GM19239 (cell line): Measurements from ENCODE around the gene AKR1C2.
"Not testable (repeated sequence)": the region's sequence is repeated elsewhere in the genome, so short reads cannot be mapped to it uniquely, and the experiment has no call there.

Experiments used
- DNase-seq: peaks from one replicate; pipeline ENCODE4 v3.0.0; 2011; ENCODE audit warnings: low spot score; ENCODE audit not compliant: insufficient read length
- FAIRE-seq: peaks from 2 replicates; lab custom pipeline; 2011; peaks lifted over from hg19 to GRCh38; lab: Jason Lieb, UNC

AKR1C2 gene

GRCh38 chr10:5003127-5004029 is at the start of gene AKR1C2:
Gene AKR1C2 (minus strand): TSS chr10:5003857. CDS start chr10:5003835, 22 bp downstream.
- DNase-seq, FAIRE-seq: not testable (repeated sequence)

DNA sequence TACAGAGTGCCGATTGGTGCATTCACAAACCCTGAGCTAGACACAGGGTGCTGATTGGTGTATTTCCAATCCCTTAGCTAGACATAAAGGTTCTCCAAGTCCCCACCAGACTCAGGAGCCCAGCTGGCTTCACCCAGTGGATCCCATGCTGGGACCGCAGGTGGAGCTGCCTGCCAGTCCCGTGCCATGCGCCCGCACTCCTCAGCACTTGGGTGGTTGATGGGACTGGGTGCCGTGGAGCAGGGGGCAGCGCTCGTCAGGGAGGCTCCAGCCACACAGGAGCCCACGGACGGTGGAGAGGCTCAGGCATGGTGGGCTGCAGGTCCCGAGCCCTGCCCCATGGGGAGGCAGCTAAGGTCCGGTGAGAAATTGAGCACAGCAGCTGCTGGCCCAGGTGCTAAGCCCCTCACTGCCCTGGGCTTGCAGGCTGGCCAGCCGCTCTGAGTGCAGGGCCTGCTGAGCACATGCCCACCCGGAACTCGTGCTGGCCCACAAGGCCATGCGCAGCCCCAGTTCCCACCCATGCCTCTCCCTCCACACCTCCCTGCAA is 49.4 kb upstream of the AKR1C2 start:
- FAIRE-seq, DNase-seq: not testable (repeated sequence)

DNA sequence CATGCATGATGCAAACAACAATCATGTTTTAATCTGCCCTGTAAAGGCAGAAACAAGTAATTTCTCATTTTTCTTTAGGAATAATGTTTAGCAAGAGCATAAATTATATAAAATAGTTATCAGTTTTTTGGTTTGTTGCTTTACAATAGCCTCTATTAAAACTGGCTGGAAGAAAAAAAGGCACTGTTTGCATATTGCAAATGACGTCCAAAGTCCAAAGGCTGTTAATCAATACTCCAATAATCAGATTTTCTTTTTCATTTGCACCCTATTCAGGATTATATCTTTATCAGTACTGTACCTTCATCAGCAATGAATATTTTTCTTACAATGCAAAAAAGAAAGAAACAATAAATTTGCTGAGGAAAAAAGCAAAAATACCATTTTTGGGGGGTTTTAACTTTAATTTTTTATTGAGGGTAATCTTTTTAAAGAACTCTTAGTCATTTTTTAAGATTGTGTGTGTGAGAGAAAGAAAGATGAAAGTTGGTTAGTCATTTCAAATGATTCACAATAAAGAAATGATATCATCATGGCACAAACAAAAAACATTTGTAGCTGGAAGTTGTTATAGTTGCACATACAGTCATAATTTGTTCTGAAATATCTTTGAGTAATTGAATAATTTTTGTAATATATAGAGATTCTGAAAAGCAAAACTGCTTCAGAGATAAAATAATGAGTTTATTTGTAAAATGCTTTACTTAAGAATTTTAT is 44.4 kb upstream of the AKR1C2 start:
- FAIRE-seq: no peak
- DNase-seq: no peak

DNA sequence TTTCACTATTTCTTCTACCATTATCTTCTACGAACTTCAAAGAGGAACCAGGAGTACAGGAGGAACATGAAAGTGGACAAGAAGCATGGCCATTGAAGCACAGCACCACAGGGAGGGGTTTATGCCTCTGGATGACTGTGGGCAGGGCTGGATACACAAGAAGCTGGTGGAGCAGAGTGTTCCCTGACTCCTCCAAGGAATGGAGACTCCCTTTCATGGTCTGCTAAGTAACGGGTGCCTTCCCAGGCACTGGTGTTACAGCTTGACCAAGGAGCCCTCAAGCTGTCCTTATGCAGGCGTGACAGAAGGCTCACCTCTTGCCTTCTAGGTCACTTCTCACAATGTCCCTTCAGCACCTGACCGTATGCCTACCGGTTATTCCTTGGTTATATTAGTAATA is 43.4 kb upstream of the AKR1C2 start:
- FAIRE-seq: not testable (repeated sequence)

GRCh38 chr10:5046410-5046809 is 42.8 kb upstream of the AKR1C2 start:
- no peak for DNase-seq
- no peak for FAIRE-seq

More for the DNA sequence above, 43.4 kb upstream of the AKR1C2 start:
- not testable (repeated sequence) for DNase-seq

- FAIRE-seq (no peak), DNase-seq (no peak)
Measured at GRCh38 chr10:5045095-5045494, 41.4 kb upstream of the AKR1C2 start.

GRCh38 chr10:5043716-5044115 is 40.1 kb upstream of the AKR1C2 start:
- no peak for FAIRE-seq
- no peak for DNase-seq

GRCh38 chr10:5042922-5043321 is 39.3 kb upstream of the AKR1C2 start:
- no peak for DNase-seq
- FAIRE-seq: no peak

DNA sequence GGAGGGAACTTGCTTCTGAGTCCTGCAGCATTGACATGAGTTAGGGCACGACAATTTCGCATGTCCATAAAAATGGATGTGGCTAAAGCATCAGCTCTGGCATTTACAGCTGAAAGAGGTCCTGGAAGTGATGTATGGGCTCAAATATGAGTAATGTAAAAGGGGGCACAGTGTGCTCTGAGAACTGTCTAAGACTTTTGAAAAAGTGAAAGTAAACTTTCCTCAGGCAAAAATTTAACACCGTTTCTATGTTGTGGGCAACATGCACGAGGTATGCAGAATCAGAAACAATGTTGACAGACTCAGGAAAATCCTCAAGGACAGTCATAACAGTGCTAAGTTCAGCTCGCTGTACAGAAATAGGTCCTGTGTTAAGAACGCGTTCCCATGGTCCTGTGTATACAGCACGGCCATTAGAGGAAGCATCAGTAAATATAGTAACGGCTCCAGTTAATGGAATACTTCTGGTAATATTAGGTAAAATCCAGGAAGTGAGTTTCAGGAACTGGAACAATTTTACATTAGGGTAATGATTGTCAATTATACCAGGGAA is 37.9 kb upstream of the AKR1C2 start:
- DNase-seq (no peak), FAIRE-seq (no peak)

- FAIRE-seq (no peak), DNase-seq (no peak)
Measured at GRCh38 chr10:5040781-5041470, 37.3 kb upstream of the AKR1C2 start.

- DNase-seq (no peak), FAIRE-seq (no peak)
Measured at GRCh38 chr10:5040010-5040673, 36.5 kb upstream of the AKR1C2 start.

DNA sequence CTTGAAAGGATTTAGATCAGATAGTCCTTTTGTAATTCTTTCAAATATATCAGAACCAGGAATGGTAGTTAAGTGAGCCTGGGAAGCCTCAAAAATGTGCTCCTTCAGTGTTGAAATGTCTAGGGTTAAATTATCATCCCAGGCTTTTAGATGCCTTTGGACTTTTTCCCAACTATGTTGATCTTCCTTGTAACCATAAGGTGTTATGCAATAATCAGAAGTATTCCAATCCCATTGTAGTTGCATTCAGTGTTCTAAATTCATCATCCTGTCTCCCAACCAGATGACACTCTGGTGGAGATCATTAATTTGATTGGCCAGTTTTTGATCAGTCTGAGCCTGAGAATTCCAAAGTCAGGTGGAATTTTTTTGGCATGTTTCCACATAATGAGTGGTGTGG is 35.1 kb upstream of the AKR1C2 start:
- DNase-seq (no peak), FAIRE-seq (no peak)

GRCh38 chr10:5038101-5038500 is 34.4 kb upstream of the AKR1C2 start:
- no peak for FAIRE-seq
- no peak for DNase-seq

- DNase-seq (no peak), FAIRE-seq (no peak)
Measured at GRCh38 chr10:5036511-5036910, 32.9 kb upstream of the AKR1C2 start.

DNA sequence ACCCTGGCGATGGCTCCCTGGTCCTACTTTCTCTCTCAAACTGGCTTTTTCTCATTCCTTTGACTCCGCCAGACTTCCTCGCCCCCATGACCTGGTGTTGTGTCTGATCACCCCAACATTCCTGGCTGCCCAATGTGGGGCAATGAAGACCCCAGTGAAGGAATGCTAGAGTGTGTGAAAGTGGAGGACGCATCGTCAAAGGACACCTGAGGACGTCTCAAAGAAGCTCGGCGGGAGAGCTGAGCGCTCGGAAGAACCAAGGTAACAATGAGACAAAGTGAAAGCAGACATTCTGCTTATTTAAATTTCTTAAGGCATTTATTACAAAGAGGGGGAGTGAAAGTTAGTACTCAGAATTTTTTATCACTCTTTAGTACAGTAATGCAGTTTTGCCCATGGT is 31.7 kb upstream of the AKR1C2 start:
- DNase-seq: no peak
- FAIRE-seq: no peak

DNA sequence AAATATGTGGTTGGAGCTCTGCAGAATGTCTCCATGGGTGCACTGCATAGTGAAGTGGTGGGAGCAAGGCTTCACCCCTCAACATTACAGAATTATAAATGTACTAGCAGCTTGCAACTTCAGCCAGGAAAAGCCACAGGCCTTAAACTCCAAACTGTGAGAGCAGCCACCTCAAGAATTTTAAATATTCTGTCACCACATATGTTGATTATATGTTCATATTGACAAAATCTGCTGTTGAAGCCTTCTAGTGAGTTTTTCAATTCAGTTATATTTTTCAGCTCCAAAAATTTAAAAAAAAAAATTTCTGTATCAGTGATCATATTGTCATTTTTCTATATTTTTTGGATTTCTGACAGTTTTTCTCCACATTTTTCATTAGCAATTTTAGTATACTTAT is 30.9 kb upstream of the AKR1C2 start:
- FAIRE-seq (no peak), DNase-seq (no peak)

DNA sequence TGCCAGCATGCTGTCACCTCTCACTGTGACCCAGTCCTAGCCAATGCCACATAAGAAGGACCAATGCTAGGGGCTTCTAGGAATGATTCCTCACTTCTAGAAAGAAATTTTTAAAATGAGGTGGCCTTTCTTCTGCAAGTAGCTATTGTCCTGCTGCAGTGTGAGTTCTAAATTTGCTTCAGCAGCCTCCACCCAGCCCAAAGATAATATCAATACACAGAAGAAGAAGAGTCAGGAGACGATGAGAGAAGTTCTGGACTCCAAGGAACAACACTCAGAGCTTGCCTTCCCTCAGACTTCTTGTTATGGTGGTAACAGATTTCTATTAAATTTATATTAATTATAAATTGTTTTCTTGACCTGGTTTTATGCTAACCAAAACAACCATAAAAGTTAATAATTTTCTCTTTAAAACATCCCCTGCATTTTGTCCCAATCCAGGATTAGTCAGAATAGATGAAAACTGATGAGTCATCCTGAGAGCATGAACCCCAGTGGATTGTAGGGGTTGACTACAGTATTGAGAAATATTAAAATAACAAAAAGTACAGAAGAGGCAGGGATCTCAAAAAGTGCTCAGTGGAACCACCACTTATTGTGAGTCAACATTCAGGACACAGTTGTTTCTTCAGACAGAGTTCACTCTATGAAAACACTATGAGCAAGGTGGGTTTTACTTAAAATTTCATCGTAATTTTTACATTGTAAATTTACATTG is 29.6 kb upstream of the AKR1C2 start:
- DNase-seq: no peak
- no peak for FAIRE-seq

GRCh38 chr10:5032444-5032843 is 28.8 kb upstream of the AKR1C2 start:
- DNase-seq, FAIRE-seq: not testable (repeated sequence)

DNA sequence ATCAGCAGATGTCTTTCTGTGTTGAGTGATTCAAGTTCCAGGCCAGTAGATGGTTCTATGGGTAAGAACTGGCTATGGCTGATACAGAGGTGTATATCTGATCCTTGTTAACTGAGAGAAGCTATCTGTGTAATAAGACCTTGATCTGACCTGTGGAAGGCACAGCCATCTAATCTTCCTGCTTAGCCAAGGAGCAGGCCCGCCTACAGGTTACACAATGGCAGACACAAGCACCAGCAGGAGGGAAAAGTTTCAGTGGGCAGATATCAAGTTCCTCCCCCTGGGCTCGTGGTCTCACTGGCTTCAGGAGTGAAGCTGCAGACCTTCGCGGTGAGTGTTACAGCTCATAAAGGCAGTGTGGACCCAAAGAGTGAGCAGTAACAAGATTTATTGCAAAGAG is 27.9 kb upstream of the AKR1C2 start:
- FAIRE-seq, DNase-seq: not testable (repeated sequence)
